Measurements from ENCODE around the gene NUDT21. TPM values are rescaled to one million over a fixed set of nuclear protein-coding genes. Genes with fewer than 3 reads are reported as not detected.

The NUDT21 gene
- total and polyA plus RNA-seq, 10 of the 15 experiments (the other 5 are each of a cell fraction or from before 2014, with no cell fraction given), result 70.1 to 229 (median 127) TPM

- TF ChIP-seq CEBPB (IDR thresholded peaks at IDR 0.05; ENCODE audit: borderline replicate concordance in 1 of 2, low read depth in 2 of 2, low read length in 2 of 2) (no peak), MEF2B (IDR thresholded peaks at IDR 0.05; ENCODE audit: partially characterized antibody, poor library complexity, severe bottlenecking) (no peak), SPI1 (IDR thresholded peaks at IDR 0.05; ENCODE audit: borderline replicate concordance, insufficient read depth, low read depth, low read length) (no peak), PAX5 (IDR thresholded peaks at IDR 0.05; ENCODE audit: borderline replicate concordance, low read depth, low read length) (no peak; the same call in 1 of the 2 replicates), POLR2A (IDR thresholded peaks at IDR 0.05; ENCODE audit: low read depth, low read length) (peak; percentile 48), FOXK2 (IDR thresholded peaks at IDR 0.05) (no peak), SMAD1 (IDR thresholded peaks at IDR 0.05; ENCODE audit: low read depth, partially characterized antibody) (no peak), CREM (IDR thresholded peaks at IDR 0.05; ENCODE audit: low read depth) (no peak), PBX3 (IDR thresholded peaks at IDR 0.05; ENCODE audit: insufficient replicate concordance, low read depth, low read length) (no peak), RBBP5 (conservative IDR thresholded peaks at IDR 0.05) (no peak), EP300 (IDR thresholded peaks at IDR 0.05; ENCODE audit: borderline replicate concordance in 1 of 2, control insufficient read depth in 1 of 2, low read depth in 2 of 2, low read length in 2 of 2) (no peak), CHD1 (IDR thresholded peaks at IDR 0.05; ENCODE audit: low read depth, low read length) (no peak), NBN (IDR thresholded peaks at IDR 0.05) (no peak), BCLAF1 (IDR thresholded peaks at IDR 0.05) (no peak), RELA (IDR thresholded peaks at IDR 0.05; ENCODE audit: borderline replicate concordance, partially characterized antibody) (no peak), E2F8 (IDR thresholded peaks at IDR 0.05; ENCODE audit: low read depth, partially characterized antibody) (no peak), YY1 (IDR thresholded peaks at IDR 0.05; ENCODE audit: low read depth, low read length) (no peak; the same call in 1 of the 2 replicates), STAT3 (IDR thresholded peaks at IDR 0.05; ENCODE audit: low read depth, low read length) (no peak), ESRRA (IDR thresholded peaks at IDR 0.05; ENCODE audit: low read length) (no peak), SIN3A (IDR thresholded peaks at IDR 0.05; ENCODE audit: low read depth, low read length) (no peak), ZNF622 (IDR thresholded peaks at IDR 0.05) (no peak), NR2C1 (IDR thresholded peaks at IDR 0.05) (no peak)
- TF ChIP-seq, protein P1, sequence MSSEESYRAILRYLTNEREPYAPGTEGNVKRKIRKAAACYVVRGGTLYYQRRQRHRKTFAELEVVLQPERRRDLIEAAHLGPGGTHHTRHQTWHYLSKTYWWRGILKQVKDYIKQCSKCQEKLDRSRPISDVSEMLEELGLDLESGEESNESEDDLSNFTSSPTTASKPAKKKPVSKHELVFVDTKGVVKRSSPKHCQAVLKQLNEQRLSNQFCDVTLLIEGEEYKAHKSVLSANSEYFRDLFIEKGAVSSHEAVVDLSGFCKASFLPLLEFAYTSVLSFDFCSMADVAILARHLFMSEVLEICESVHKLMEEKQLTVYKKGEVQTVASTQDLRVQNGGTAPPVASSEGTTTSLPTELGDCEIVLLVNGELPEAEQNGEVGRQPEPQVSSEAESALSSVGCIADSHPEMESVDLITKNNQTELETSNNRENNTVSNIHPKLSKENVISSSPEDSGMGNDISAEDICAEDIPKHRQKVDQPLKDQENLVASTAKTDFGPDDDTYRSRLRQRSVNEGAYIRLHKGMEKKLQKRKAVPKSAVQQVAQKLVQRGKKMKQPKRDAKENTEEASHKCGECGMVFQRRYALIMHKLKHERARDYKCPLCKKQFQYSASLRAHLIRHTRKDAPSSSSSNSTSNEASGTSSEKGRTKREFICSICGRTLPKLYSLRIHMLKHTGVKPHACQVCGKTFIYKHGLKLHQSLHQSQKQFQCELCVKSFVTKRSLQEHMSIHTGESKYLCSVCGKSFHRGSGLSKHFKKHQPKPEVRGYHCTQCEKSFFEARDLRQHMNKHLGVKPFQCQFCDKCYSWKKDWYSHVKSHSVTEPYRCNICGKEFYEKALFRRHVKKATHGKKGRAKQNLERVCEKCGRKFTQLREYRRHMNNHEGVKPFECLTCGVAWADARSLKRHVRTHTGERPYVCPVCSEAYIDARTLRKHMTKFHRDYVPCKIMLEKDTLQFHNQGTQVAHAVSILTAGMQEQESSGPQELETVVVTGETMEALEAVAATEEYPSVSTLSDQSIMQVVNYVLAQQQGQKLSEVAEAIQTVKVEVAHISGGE (CRISPR knock-in tag; IDR thresholded peaks at IDR 0.05), result no peak
Measured at GRCh38 chr16:56425439-56425832, 25.7 kb downstream of the NUDT21 start, which contains the start of gene AMFR (continued).

Measured in GM12878 (cell line).